AG09309 (cell line): ENCODE measurements around the gene SEL1L.

Source experiments
- DNase-seq: peaks from one replicate; pipeline ENCODE4 v3.0.0-alpha.2; 2010; ENCODE audit warnings: low read depth
- H3K4me3 ChIP-seq: 2 replicates; pipeline ENCODE4 v1.5.1; 2011; ENCODE audit warnings: mild to moderate bottlenecking, low read depth, low read length, moderate library complexity; ENCODE audit not compliant: control insufficient read depth
- TF ChIP-seq, protein P1 (sequence below): IDR thresholded peaks from 2 replicates; pipeline ENCODE4 v1.5.1; 2011; ENCODE audit warnings: mild to moderate bottlenecking, low read depth, low read length, inconsistent platforms; ENCODE audit not compliant: insufficient read depth, control insufficient read depth; ENCODE audit errors: missing control alignments

Gene SEL1L

DNA sequence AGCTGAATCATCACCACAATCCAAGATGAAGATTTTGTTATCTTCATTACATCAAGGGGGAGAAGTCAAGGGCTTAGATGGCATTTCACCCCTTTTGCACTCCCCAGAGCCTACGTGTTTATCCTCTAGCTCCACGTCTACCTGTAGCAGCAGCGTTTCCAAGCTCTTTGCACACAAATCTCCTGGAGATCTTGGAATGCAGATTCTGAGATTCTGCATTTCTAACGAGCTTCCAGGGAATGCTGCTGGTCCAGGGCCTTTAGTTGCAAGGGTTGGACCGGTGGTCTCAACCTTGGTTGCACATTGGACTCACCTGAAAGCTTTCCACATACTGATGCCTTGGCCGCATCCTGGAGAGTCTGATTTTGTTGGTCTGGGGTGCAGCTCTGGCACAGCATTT is 84.1 kb downstream of the SEL1L start:
- DNase-seq: no peak
- TF ChIP-seq, protein P1, sequence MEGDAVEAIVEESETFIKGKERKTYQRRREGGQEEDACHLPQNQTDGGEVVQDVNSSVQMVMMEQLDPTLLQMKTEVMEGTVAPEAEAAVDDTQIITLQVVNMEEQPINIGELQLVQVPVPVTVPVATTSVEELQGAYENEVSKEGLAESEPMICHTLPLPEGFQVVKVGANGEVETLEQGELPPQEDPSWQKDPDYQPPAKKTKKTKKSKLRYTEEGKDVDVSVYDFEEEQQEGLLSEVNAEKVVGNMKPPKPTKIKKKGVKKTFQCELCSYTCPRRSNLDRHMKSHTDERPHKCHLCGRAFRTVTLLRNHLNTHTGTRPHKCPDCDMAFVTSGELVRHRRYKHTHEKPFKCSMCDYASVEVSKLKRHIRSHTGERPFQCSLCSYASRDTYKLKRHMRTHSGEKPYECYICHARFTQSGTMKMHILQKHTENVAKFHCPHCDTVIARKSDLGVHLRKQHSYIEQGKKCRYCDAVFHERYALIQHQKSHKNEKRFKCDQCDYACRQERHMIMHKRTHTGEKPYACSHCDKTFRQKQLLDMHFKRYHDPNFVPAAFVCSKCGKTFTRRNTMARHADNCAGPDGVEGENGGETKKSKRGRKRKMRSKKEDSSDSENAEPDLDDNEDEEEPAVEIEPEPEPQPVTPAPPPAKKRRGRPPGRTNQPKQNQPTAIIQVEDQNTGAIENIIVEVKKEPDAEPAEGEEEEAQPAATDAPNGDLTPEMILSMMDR: no peak
- no peak overlapping the region for H3K4me3 ChIP-seq

GRCh38 chr14:81449114-81449513 is 84.5 kb downstream of the SEL1L start:
- DNase-seq: no peak
- TF ChIP-seq, protein P1: no peak

GRCh38 chr14:81447021-81447764 is 86.5 kb downstream of the SEL1L start:
- TF ChIP-seq, protein P1: no peak
- H3K4me3 ChIP-seq: no peak overlapping the region
- DNase-seq: no peak

More at GRCh38 chr14:81449114-81449513, 84.5 kb downstream of the SEL1L start:
- H3K4me3 ChIP-seq: no peak overlapping the region

- no peak overlapping the region for H3K4me3 ChIP-seq
- TF ChIP-seq, protein P1: no peak
- DNase-seq: no peak
Measured at GRCh38 chr14:81446279-81447007, 87.2 kb downstream of the SEL1L start.

DNA sequence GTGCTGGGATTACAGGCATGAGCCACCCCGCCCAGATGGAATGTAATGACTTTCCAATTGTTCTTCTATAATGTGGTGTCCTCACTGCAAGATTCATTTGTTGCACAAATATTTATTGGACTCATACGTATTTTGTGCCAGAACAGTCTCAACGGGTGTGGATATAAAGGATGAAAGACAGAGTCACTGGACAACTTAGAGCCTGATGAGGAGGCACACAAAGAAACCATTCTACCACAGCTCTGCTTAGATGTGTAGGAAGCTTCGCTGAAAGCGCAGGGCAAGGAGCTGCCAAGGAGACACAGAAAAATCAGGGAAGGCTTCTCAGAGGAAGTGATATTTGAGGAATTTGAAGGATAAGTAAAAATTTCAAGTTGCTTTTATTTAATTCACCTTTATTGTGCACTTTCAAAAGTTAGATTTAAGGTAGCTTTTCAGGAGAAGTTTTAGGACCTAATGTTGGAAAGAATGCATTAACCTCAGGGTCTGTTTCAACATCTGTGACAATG is 92.0 kb downstream of the SEL1L start:
- no peak for DNase-seq
- TF ChIP-seq, protein P1: no peak
- no peak overlapping the region for H3K4me3 ChIP-seq

DNA sequence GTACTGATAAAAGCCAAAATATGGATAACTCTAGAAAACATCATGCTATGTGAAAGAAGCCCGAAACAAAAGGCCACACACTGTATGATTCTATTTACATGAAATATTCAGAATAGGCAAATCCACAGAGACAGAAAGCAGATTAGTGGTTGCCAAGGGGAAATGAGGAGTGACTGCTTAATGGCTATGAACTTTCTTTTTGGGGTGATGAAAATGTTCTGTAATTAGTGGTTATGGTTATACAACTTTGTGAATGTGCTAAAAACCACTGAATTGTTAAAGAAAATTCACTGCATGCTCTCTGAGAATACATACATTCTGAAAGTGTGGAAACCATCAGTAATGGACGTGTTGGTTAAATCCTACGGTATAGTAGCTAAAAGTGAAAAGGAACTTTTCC is 93.6 kb downstream of the SEL1L start:
- TF ChIP-seq, protein P1: no peak
- no peak overlapping the region for H3K4me3 ChIP-seq
- no peak for DNase-seq
